ENCODE data around the gene TMEM19. TPM values are rescaled to one million over a fixed set of nuclear protein-coding genes. Genes with fewer than 3 reads are reported as not detected.
"Not testable (repeated sequence)": the region's sequence is repeated elsewhere in the genome, so short reads cannot be mapped to it uniquely, and the experiment has no call there.

The TMEM19 gene
- total RNA-seq, 2 donors from 2014 or later = 11.8 to 12.3 TPM

DNA sequence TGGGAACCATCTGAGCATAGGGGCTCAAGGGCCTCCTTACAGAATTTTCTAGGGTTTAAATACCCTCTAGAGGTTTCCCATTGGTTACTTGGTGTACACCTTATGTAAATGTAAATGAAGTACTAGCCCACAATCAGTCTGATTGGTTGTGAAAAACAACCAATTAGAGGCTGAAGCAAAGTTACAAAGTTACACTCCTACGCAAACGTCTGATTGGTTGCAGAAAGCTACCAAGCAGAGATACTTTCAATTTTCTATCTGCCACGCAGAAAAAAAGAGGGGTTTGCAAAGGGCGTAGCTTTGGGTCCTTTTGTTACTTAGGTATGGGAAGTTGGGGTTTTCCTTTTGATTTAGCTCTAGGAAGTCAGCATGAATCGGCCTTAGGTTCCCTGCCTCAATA, 1.8 kb upstream of the TMEM19 start:
- ATAC-seq = peak; percentile 18
- no peaks in the 10 kb centered on the region for H3K36me3 Mint-ChIP-seq (ENCODE audit: low read depth)
- no peak for DNase-seq
- H3K27me3 Mint-ChIP-seq = no peaks in the 10 kb centered on the region
- H3K4me1 Mint-ChIP-seq = peaks cover 11% of the 10 kb centered on the region
- H3K27ac Mint-ChIP-seq = no peak overlapping the region
- H3K4me3 Mint-ChIP-seq = no peak overlapping the region
- H3K9me3 ChIP-seq (ENCODE audit: control insufficient read depth, low read length, poor library complexity, severe bottlenecking) = no peaks in the 10 kb centered on the region

DNA sequence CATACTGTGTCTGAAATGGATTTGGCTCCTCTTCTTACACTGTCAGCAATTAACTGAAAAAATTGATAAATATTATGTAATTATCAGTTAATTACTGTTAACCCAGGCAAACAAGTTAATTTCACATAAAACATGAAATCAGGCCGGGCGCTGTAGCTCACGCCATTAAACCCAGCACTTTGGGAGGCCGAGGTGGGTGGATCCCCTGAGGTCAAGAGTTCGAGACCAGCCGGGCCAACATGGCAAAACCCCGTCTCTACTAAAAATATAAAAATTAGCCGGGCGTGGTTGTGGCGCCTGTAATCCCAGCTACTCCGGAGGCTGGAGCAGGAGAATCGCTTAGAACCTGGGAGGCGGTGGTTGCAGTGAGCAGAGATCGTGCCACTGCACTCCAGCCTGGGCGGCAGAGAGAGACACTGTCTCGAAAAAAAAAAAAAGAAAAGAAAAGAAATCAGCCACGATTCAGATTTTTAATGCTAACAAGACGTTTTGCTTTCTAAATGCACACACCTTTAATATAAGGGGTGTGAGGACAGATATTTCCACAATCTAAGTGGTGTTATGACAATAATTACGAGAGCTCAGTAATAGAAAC, 473 bp upstream of the TMEM19 start:
- Mint-ChIP-seq H3K4me3 (peak overlapping the region; percentile 97), H3K36me3 (ENCODE audit: low read depth) (no peaks in the 10 kb centered on the region), H3K4me1 (peaks cover 15% of the 10 kb centered on the region), H3K27me3 (no peaks in the 10 kb centered on the region), H3K27ac (peak overlapping the region; percentile 96)
- H3K9me3 ChIP-seq (ENCODE audit: control insufficient read depth, low read length, poor library complexity, severe bottlenecking) = no peaks in the 10 kb centered on the region
- DNase-seq (no peak), ATAC-seq (no peak)

DNA sequence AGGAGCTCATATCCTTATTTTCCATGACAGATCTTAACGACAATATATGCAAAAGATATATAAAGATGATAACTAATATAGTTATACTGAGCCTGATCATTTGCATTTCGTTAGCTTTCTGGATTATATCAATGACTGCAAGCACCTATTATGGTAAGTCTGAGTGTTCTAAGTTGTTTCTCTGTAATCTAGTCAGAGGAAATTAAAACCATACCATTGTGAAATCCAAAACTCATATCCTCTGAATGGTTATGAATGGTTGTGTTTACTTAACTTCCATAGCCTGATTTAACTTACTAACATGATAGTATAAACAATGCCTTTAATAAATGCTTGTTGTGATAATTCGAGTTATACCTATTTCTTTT, 760 bp downstream of the TMEM19 start:
- no peaks in the 10 kb centered on the region for H3K36me3 Mint-ChIP-seq (ENCODE audit: low read depth)
- no peaks in the 10 kb centered on the region for H3K27me3 Mint-ChIP-seq
- peak overlapping the region; percentile 97 for H3K4me3 Mint-ChIP-seq
- H3K9me3 ChIP-seq (ENCODE audit: control insufficient read depth, low read length, poor library complexity, severe bottlenecking) = no peaks in the 10 kb centered on the region
- DNase-seq (no peak), ATAC-seq (no peak)
- peak overlapping the region; percentile 96 for H3K27ac Mint-ChIP-seq
- peaks cover 16% of the 10 kb centered on the region for H3K4me1 Mint-ChIP-seq

DNA sequence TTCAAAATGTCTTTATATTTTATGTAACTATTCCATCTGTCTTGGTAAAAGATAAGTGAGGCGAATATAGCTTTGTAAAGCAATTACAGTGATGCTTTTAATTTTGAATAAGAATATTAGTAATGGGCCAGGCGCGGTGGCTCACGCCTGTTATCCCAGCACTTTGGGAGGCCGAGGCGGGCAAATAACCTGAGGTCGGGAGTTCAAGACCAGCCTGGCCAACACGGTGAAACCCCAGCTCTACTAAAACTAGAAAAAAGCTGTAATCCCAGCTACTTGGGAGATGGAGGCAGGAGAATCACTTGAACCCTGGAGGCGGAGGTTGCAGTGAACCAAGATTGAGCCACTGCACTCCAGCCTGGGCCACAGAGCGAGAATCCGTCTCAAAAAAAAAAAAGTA, 1.3 kb downstream of the TMEM19 start:
- H3K27ac Mint-ChIP-seq, ATAC-seq: not testable (repeated sequence)

DNA sequence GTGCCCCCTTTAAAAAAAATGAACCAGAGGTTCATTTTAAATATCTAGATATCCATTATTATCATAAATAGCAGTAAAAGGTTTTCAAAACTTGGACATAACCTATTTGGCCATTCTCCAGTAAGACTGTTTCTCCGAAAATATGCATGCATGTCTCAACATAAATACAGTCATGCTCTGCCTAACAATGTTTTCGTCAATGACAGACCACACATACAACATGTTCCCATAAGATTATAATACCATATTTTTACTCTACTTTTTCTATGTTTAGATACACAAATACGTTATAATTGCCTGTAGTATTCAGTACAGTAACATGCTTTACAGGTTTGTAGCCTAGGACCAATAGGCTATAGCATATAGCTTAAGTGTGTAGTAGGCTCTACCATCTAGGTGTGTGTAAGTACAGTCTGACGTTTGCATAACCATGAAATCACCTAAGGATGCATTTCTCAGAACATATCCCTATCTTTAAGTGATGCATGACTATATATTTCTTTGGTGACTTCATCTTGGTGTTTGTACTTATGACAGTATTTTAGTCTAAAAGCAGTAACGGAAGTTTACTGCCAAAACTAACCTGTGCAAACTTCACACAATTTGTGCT, 3.2 kb downstream of the TMEM19 start:
- Mint-ChIP-seq H3K27me3 (no peaks in the 10 kb centered on the region), H3K4me3 (no peak overlapping the region), H3K36me3 (ENCODE audit: low read depth) (no peaks in the 10 kb centered on the region), H3K4me1 (peaks cover 19% of the 10 kb centered on the region), H3K27ac (no peak overlapping the region)
- no peaks in the 10 kb centered on the region for H3K9me3 ChIP-seq (ENCODE audit: control insufficient read depth, low read length, poor library complexity, severe bottlenecking)
- DNase-seq (no peak), ATAC-seq (no peak)

More for the DNA sequence above, 1.3 kb downstream of the TMEM19 start:
- not testable (repeated sequence) for DNase-seq; H3K36me3 Mint-ChIP-seq (ENCODE audit: low read depth); H3K27me3 Mint-ChIP-seq; H3K9me3 ChIP-seq (ENCODE audit: control insufficient read depth, low read length, poor library complexity, severe bottlenecking); H3K4me3 Mint-ChIP-seq
- H3K4me1 Mint-ChIP-seq = peaks cover 18% of the 10 kb centered on the region

DNA sequence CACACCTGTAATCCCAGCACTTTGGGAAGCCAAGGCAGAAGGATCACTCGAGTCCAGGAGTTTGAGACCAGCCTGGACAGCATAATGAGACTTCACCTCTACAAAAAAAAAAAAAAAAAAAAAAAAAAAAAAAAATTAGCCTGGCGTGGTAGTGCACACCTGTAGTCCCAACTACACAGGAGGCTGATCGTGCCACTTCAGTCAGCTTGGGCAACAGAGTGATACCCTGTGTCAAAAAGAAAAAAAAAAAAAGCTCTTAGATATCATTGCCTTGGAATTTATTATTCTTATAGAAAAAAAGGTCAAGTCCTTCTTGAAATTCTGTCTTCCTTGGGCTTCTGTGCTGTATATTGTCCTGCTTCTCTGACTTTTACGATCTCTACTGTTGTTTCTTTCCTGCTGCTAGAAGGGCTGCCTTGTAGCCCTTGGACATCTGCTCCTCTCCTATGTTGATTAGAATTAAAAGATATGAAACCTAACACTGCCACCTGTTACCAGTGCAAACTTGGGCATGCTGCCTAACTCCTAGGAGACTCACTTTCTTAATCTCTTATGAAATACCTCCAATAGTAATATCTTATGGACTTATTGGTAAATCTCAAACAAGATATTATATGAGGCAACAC, 5.7 kb downstream of the TMEM19 start:
- DNase-seq = no peak
- peaks cover 20% of the 10 kb centered on the region for H3K4me1 Mint-ChIP-seq

DNA sequence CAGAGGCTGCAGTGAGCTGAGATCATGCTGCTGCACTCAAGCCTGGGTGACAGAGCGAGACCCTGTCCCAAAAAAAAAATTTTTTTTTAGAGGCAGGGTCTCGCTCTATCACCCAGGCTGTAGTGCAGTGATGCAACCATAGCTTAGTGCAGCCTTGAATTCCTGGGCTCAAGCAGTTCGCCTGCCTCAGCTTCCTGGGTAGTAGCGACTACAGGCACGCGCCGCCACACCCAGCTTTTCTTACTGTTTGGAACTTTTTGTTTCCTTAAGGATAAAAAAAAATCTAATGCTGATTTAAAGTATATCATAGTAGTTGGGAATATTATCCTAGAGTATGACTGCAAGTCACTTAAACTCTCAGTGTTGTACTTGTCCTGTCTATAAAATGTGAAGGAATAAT, 7.2 kb downstream of the TMEM19 start:
- no peak for ATAC-seq
- H3K4me3 Mint-ChIP-seq = no peak overlapping the region

More for the DNA sequence above, 5.7 kb downstream of the TMEM19 start:
- H3K27ac Mint-ChIP-seq = no peak overlapping the region
- H3K9me3 ChIP-seq (ENCODE audit: control insufficient read depth, low read length, poor library complexity, severe bottlenecking) = no peaks in the 10 kb centered on the region
- no peaks in the 10 kb centered on the region for H3K27me3 Mint-ChIP-seq
- H3K36me3 Mint-ChIP-seq (ENCODE audit: low read depth) = no peaks in the 10 kb centered on the region
- H3K4me3 Mint-ChIP-seq = no peak overlapping the region
- no peak for ATAC-seq

DNA sequence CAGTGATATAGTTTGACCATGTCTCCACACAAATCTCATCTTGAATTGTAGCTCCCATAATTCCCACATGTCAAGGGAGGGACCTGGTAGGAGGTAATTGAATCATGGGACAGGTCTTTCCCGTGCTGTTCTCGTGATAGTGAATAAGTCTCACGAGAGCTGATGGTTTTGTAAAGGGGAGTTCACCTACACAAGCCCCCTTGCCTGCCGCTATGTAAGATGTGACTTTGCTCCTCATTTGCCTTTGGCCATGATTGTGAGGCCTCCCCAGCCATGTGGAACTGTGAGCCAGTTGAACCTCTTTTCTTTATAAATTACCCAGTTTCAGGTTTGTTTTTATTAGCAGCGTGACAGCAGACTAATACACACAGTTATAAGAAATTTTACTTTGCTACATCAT, 7.8 kb downstream of the TMEM19 start:
- not testable (repeated sequence) for H3K9me3 ChIP-seq (ENCODE audit: control insufficient read depth, low read length, poor library complexity, severe bottlenecking); H3K27me3 Mint-ChIP-seq; ATAC-seq; H3K36me3 Mint-ChIP-seq (ENCODE audit: low read depth); H3K4me3 Mint-ChIP-seq; DNase-seq
- H3K27ac Mint-ChIP-seq = peak overlapping the region; percentile 83
- H3K4me1 Mint-ChIP-seq = peaks cover 13% of the 10 kb centered on the region

More for the DNA sequence above, 7.2 kb downstream of the TMEM19 start:
- peaks cover 2% of the 10 kb centered on the region for H3K36me3 Mint-ChIP-seq (ENCODE audit: low read depth)
- H3K4me1 Mint-ChIP-seq = peaks cover 14% of the 10 kb centered on the region
- H3K27ac Mint-ChIP-seq = no peak overlapping the region
- no peaks in the 10 kb centered on the region for H3K27me3 Mint-ChIP-seq
- no peak for DNase-seq
- H3K9me3 ChIP-seq (ENCODE audit: control insufficient read depth, low read length, poor library complexity, severe bottlenecking) = no peaks in the 10 kb centered on the region

DNA sequence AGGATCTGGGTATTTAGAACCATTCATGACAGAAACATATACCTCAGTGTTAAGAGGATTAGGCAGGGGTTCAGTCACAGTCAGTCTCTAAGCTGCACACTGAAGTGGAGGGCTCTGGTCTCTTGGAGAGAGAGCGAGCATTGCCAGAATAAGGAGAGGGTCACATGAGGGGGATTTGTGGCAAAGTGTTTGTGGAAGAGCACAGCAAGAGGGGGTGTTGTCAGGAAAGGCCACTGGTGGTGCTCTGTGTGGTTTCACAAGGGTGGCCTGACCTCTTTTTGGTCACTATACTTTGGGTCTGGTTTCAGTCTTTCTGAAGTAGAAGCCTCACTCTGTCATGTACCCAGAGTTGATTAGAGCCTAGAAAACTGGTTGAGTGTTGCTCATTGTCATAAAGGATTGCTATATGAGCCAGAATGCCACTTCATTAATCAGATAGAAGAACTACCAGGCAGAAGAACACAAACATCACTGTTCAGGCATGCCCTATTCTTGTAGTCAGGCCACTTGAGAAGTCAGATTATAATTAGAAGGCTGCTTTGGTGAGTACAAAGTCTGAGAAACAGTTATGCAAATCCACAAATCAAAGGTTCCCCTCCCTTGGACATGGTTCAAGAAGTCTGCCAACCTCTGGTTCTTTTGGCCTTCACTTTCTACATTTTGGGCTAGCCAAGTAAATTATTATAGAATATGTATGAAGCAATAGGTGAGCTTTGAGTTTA, 8.4 kb downstream of the TMEM19 start:
- H3K4me3 Mint-ChIP-seq = no peak overlapping the region

DNA sequence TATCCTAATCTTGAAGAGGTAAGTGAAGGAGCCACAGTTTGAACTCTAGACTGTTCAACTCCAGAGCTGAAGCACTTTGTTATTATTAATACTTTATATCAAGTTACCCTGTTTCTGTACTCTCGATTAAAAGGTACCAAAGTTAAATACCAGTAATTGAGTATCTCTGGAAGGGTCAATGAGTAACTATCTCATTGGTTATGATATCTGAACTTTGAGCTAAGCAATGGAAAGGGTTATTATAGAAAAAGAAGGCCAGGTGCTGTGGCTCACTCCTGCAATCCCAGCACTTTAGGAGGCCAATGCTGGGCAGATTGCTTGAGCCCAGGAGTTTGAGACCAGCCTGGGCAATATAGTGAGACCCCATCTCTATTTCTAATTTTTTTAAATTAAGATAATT, 9.9 kb downstream of the TMEM19 start:
- Mint-ChIP-seq H3K27me3 (no peaks in the 10 kb centered on the region), H3K36me3 (ENCODE audit: low read depth) (peaks cover 6% of the 10 kb centered on the region), H3K27ac (no peak overlapping the region), H3K4me1 (peaks cover 9% of the 10 kb centered on the region), H3K4me3 (no peak overlapping the region)
- no peaks in the 10 kb centered on the region for H3K9me3 ChIP-seq (ENCODE audit: control insufficient read depth, low read length, poor library complexity, severe bottlenecking)
- DNase-seq = no peak
- no peak for ATAC-seq

More for the DNA sequence above, 8.4 kb downstream of the TMEM19 start:
- no peaks in the 10 kb centered on the region for H3K9me3 ChIP-seq (ENCODE audit: control insufficient read depth, low read length, poor library complexity, severe bottlenecking)
- ATAC-seq (peak; percentile 37), DNase-seq (no peak)
- H3K27ac Mint-ChIP-seq = peak overlapping the region; percentile 83
- H3K36me3 Mint-ChIP-seq (ENCODE audit: low read depth) = peaks cover 6% of the 10 kb centered on the region
- H3K27me3 Mint-ChIP-seq = no peaks in the 10 kb centered on the region
- peaks cover 12% of the 10 kb centered on the region for H3K4me1 Mint-ChIP-seq

DNA sequence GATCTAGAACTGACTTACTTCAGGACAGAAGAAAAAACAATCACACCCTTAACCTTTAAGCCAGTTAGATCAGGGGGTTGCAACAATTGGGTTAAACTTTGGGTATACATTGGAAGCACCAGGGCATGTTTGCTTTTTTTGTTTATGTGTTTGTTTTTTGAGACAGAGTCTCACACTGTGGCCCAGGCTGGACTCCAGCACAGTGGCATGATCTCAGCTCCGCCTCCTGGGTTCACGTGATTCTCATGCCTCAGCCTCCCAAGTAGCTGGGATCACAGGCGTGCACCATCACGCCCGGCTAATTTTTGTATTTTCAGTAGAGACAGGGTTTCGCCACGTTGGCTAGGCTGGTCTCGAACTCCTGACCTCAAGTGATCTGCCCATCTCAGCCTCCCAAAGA, 16.3 kb downstream of the TMEM19 start:
- H3K4me3 Mint-ChIP-seq; H3K4me1 Mint-ChIP-seq; H3K9me3 ChIP-seq (ENCODE audit: control insufficient read depth, low read length, poor library complexity, severe bottlenecking); H3K36me3 Mint-ChIP-seq (ENCODE audit: low read depth); H3K27ac Mint-ChIP-seq; H3K27me3 Mint-ChIP-seq; DNase-seq; ATAC-seq: not testable (repeated sequence)

DNA sequence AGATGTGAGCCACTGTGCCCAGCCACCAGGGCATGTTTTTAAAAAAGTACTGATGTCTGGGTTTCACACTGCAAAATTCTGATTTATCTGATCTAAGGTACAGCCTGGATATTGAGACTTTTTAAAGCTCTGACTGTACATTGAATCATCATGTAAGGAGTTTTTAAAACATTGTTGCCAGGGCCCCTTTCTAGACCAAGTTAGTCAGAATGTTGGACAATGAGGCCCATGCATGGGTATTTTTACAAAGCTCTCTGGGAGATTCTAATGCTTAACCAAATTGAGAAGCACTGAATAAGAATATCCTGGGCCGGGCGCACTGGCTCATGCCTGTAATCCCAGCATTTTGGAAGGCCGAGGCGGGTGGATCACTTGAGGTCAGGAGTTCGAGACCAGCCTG, 16.7 kb downstream of the TMEM19 start:
- no peaks in the 10 kb centered on the region for H3K27me3 Mint-ChIP-seq
- H3K4me3 Mint-ChIP-seq = no peak overlapping the region
- no peaks in the 10 kb centered on the region for H3K4me1 Mint-ChIP-seq
- peaks cover 6% of the 10 kb centered on the region for H3K36me3 Mint-ChIP-seq (ENCODE audit: low read depth)
- ATAC-seq (no peak), DNase-seq (no peak)
- H3K27ac Mint-ChIP-seq = no peak overlapping the region
- H3K9me3 ChIP-seq (ENCODE audit: control insufficient read depth, low read length, poor library complexity, severe bottlenecking) = no peaks in the 10 kb centered on the region

DNA sequence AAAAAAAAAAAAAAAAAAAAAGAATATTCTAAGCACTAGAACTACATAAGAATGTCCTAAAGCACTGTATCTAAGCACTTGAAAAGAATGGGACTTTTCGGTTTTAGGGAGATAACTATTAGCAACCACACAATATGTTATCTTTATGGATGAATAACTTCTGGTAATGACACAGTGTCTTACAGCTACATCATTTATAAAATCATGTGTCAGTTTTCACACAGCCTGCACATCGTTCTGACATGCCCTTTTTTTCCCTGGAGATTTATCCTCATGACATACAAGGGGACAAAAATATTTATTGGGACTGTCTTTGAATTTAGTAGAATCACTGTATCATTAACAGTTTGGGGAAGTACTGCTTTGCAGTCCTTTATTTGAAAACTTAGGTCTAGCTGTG, 17.3 kb downstream of the TMEM19 start:
- no peak overlapping the region for H3K27ac Mint-ChIP-seq

More for the DNA sequence above, 17.3 kb downstream of the TMEM19 start:
- ATAC-seq = no peak
- H3K27me3 Mint-ChIP-seq = no peaks in the 10 kb centered on the region
- H3K4me1 Mint-ChIP-seq = peaks cover 4% of the 10 kb centered on the region
- H3K9me3 ChIP-seq (ENCODE audit: control insufficient read depth, low read length, poor library complexity, severe bottlenecking) = no peaks in the 10 kb centered on the region
- H3K36me3 Mint-ChIP-seq (ENCODE audit: low read depth) = peaks cover 3% of the 10 kb centered on the region
- no peak for DNase-seq
- no peak overlapping the region for H3K4me3 Mint-ChIP-seq

Measured in T-helper 17 cell (primary cell).